SK-N-SH (cell line): ENCODE results near the gene TYROBP. TPM values are rescaled to one million over a fixed set of nuclear protein-coding genes. Genes with fewer than 3 reads are reported as not detected.
"Not testable (repeated sequence)": the region's sequence is repeated elsewhere in the genome, so short reads cannot be mapped to it uniquely, and the experiment has no call there.

Experiments
- CTCF ChIA-PET: fragments of 300-600, 350-600 bp; formaldehyde crosslinking; extraction: SDS; loops from one replicate; lab custom pipeline; 2021; lab: Yijun Ruan, JAX
- POLR2A ChIA-PET: fragments of 350-600 bp; sonication (Branson Sonifier 250); formaldehyde crosslinking; extraction: SDS; loops from one replicate; lab custom pipeline; 2020; ENCODE audit warnings: antibody characterized with exemption, inconsistent platforms; lab: Yijun Ruan, JAX
- DNase-seq: peaks from one replicate; pipeline ENCODE4 v3.0.0; 2012
- H2AFZ ChIP-seq: fragments of 200-600 bp; sonication (generic); 2 replicates; pipeline ENCODE4 v1.8.1; 2016; ENCODE audit warnings: antibody characterized with exemption, mild to moderate bottlenecking, low read depth
- H3F3A ChIP-seq: fragments of 200-600 bp; sonication (generic); replicated peaks from 2 replicates; pipeline ENCODE3; 2016; ENCODE audit warnings: antibody characterized with exemption, mild to moderate bottlenecking; ENCODE audit not compliant: insufficient read depth
- H3K27ac ChIP-seq, 2 experiments: fragments of 200-500 bp in 1 of 2; fragments of 200-600 bp in 1 of 2; sonication (Bioruptor generic) in 1 of 2; sonication (generic), shearing (Covaris generic) in 1 of 2; 2 replicates each; pipeline versions ENCODE4 v1.5.1 to v1.6.1; 2014 to 2016; ENCODE audit warnings: low read depth in 2 of 2, inconsistent platforms in 1 of 2, low read length in 1 of 2, mild to moderate bottlenecking in 1 of 2, mixed read lengths in 1 of 2
- H3K27me3 ChIP-seq: fragments of 200-600 bp; sonication (generic), shearing (Covaris generic); 2 replicates; pipeline ENCODE4 v1.6.1; 2016; ENCODE audit warnings: mixed run types; ENCODE audit not compliant: insufficient read depth
- H3K36me3 ChIP-seq, 2 experiments: fragments of 200-500 bp in 1 of 2; fragments of 200-600 bp in 1 of 2; sonication (Bioruptor generic) in 1 of 2; sonication (generic) in 1 of 2; replicated peaks in 1 of 2; 2 replicates each; pipeline versions ENCODE3 to v1.5.1; 2014 to 2016; ENCODE audit warnings: low read length in 1 of 2, mild to moderate bottlenecking in 1 of 2; ENCODE audit not compliant: insufficient read depth in 2 of 2, control insufficient read depth in 1 of 2
- H3K4me1 ChIP-seq, 2 experiments: fragments of 200-500 bp in 1 of 2; fragments of 200-600 bp in 1 of 2; sonication (Bioruptor generic) in 1 of 2; sonication (generic), shearing (Covaris generic) in 1 of 2; 2 replicates each; pipeline versions ENCODE4 v1.5.1 to v1.6.1; 2014 to 2016; ENCODE audit warnings: low read depth in 1 of 2, low read length in 1 of 2, mixed run types in 1 of 2; ENCODE audit not compliant: insufficient read depth in 2 of 2, control insufficient read depth in 1 of 2
- H3K4me2 ChIP-seq: fragments of 200-600 bp; sonication (generic), shearing (Covaris generic); 2 replicates; pipeline ENCODE4 v1.6.1; 2017; ENCODE audit warnings: mixed run types
- H3K4me3 ChIP-seq, 2 experiments: fragments of 200-500 bp in 1 of 2; fragments of 200-600 bp in 1 of 2; sonication (Bioruptor generic) in 1 of 2; sonication (generic), shearing (Covaris generic) in 1 of 2; 2 replicates each; pipeline versions ENCODE4 v1.5.1 to v1.8.1; 2014 to 2016; ENCODE audit warnings: low read depth in 2 of 2, inconsistent platforms in 1 of 2, low read length in 1 of 2, mild to moderate bottlenecking in 1 of 2, mixed read lengths in 1 of 2, moderate library complexity in 1 of 2
- H3K79me2 ChIP-seq: fragments of 200-600 bp; sonication (generic); 2 replicates; pipeline ENCODE4 v1.8.1; 2017; ENCODE audit warnings: mild to moderate bottlenecking; ENCODE audit not compliant: insufficient read depth
- H3K9ac ChIP-seq: fragments of 200-600 bp; sonication (generic); 2 replicates; pipeline ENCODE4 v1.6.1; 2017; ENCODE audit warnings: mixed run types
- H3K9me2 ChIP-seq: fragments of 200-600 bp; sonication (generic); 2 replicates; pipeline ENCODE4 v1.6.1; 2017; ENCODE audit warnings: mixed run types
- H3K9me3 ChIP-seq: fragments of 200-600 bp; sonication (generic); 2 replicates; pipeline ENCODE4 v1.6.1; 2017; ENCODE audit warnings: mixed run types, mild to moderate bottlenecking, moderate library complexity
- H4K20me1 ChIP-seq: fragments of 200-600 bp; sonication (generic); 2 replicates; pipeline ENCODE4 v1.6.1; 2017; ENCODE audit warnings: mild to moderate bottlenecking, mixed run types; ENCODE audit not compliant: insufficient read depth
- EP300 ChIP-seq, 2 experiments: IDR thresholded peaks; 2 replicates each; pipeline versions ENCODE4 v1.4.0 to v1.6.1; 2012; ENCODE audit warnings: borderline replicate concordance in 1 of 2, low read depth in 1 of 2, low read length in 1 of 2
- GABPA ChIP-seq: IDR thresholded peaks from 2 replicates; pipeline ENCODE4 v1.4.0; 2012; ENCODE audit warnings: low read depth, mild to moderate bottlenecking
- RCOR1 ChIP-seq: fragments of 150-350 bp; IDR thresholded peaks from 2 replicates; pipeline ENCODE4 v1.6.1; 2017; ENCODE audit warnings: antibody characterized with exemption, low read length
- SIN3A ChIP-seq: IDR thresholded peaks from 2 replicates; pipeline ENCODE4 v1.6.1; 2012; ENCODE audit warnings: low read depth, mild to moderate bottlenecking, low read length, moderate library complexity, borderline replicate concordance
- TAF1 ChIP-seq: IDR thresholded peaks from 2 replicates; pipeline ENCODE4 v1.6.1; 2012; ENCODE audit warnings: low read depth, mild to moderate bottlenecking, low read length, moderate library complexity, borderline replicate concordance
- TCF12 ChIP-seq: IDR thresholded peaks from 2 replicates; pipeline ENCODE4 v1.4.0; 2012
- YY1 ChIP-seq: IDR thresholded peaks from 2 replicates; pipeline ENCODE4 v1.4.0; 2012; ENCODE audit warnings: low read depth, mild to moderate bottlenecking
- WGBS: methylation state at CpG from one replicate; pipeline ENCODE4 v1.1.6; 2017; ENCODE audit warnings: low lambda C conversion rate; 5-methylcytosine and 5-hydroxymethylcytosine counted together
- polyA plus RNA-seq, 3 experiments: library from polyadenylated mRNA; depleted of rRNA; stranded (reverse); fragments of >200 nt; gene quantifications; 2 replicates each; pipeline ENCODE4 v1.2.3, GENCODE V29; 2012

TYROBP gene
- polyA plus RNA-seq (2012; rRNA removed): not detected in 2 replicates
- polyA plus RNA-seq (2012; cell fraction: cytosol; rRNA removed): not detected in 2 replicates
- not detected in 2 replicates for polyA plus RNA-seq (2012; cell fraction: nucleus; rRNA removed)

- no peaks in the 10 kb centered on the region; a peak in 2 of 4 replicates for H3K4me1 ChIP-seq
- no peak within 1 kb of the TSS for H3K9ac ChIP-seq
- H4K20me1 ChIP-seq: no peaks in the 10 kb centered on the region
- no peak within 1 kb of the TSS for H3K4me2 ChIP-seq
- H3K79me2 ChIP-seq: no peaks in the 10 kb centered on the region
- TF ChIP-seq SIN3A (no peak), TAF1 (no peak), TCF12 (no peak)
- no peak within 1 kb of the TSS for H2AFZ ChIP-seq
- POLR2A ChIA-PET: no interaction called here
- whole genome bisulfite sequencing: 89% methylated on average over 9 of the region's 9 CpGs
- DNase-seq: no peak
- no peaks in the 10 kb centered on the region for H3K36me3 ChIP-seq
- no peaks in the 10 kb centered on the region for H3F3A ChIP-seq
- no peak within 1 kb of the TSS for H3K27ac ChIP-seq
- H3K4me3 ChIP-seq: no peak within 1 kb of the TSS
- H3K9me3 ChIP-seq: no peaks in the 10 kb centered on the region
- CTCF ChIA-PET: interaction anchor here (0.9 kb wide), 1 partner anchor 23 kb away, joined by 3 read pairs; no protein-coding TSS in a partner anchor
- no peaks in the 10 kb centered on the region for H3K27me3 ChIP-seq
- H3K9me2 ChIP-seq: no peaks in the 10 kb centered on the region
These were observed at the start of gene TYROBP for GRCh38 chr19:35908010-35908441. Gene TYROBP, minus strand, starts transcription at chr19:35908295. Its CDS starts 67 bp downstream, at chr19:35908228.

GRCh38 chr19:35957411-35957810 lies 49.3 kb upstream of the TYROBP start:
- H3K9me3 ChIP-seq, H4K20me1 ChIP-seq, H3K9ac ChIP-seq, H3K9me2 ChIP-seq, H3K4me2 ChIP-seq, DNase-seq, H3F3A ChIP-seq, H3K36me3 ChIP-seq, CTCF ChIA-PET, H2AFZ ChIP-seq, H3K4me1 ChIP-seq, H3K79me2 ChIP-seq, POLR2A ChIA-PET, H3K4me3 ChIP-seq, H3K27ac ChIP-seq: not testable (repeated sequence)
- H3K27me3 ChIP-seq: peaks cover 36% of the 10 kb centered on the region
- 65% methylated on average over 8 of the region's 8 CpGs for WGBS

GRCh38 chr19:35955881-35956634 lies 48.0 kb upstream of the TYROBP start:
- H3K4me2 ChIP-seq: no peak overlapping the region
- H3F3A ChIP-seq: no peaks in the 10 kb centered on the region
- POLR2A ChIA-PET: no interaction called here
- no peak overlapping the region for H3K9ac ChIP-seq
- no peaks in the 10 kb centered on the region for H3K9me2 ChIP-seq
- H3K27ac ChIP-seq: no peak overlapping the region
- H3K36me3 ChIP-seq: no peaks in the 10 kb centered on the region
- WGBS: 39% methylated on average over 6 of the region's 6 CpGs
- H3K4me1 ChIP-seq: no peaks in the 10 kb centered on the region
- TF ChIP-seq RCOR1 (no peak), EP300 (IDR thresholded peaks at IDR 0.05; ENCODE audit: borderline replicate concordance in 1 of 2, low read depth in 1 of 2, low read length in 1 of 2) (no peak), GABPA (no peak), YY1 (no peak)
- no peaks in the 10 kb centered on the region for H3K79me2 ChIP-seq
- no peaks in the 10 kb centered on the region for H4K20me1 ChIP-seq
- CTCF ChIA-PET: interaction anchor here (0.8 to 1.1 kb wide), 2 partner anchors 20 to 72 kb away, joined by 3 read pairs; no protein-coding TSS in a partner anchor
- H2AFZ ChIP-seq: no peak overlapping the region
- H3K4me3 ChIP-seq: no peak overlapping the region
- DNase-seq: no peak
- peaks cover 36% of the 10 kb centered on the region for H3K27me3 ChIP-seq
- no peaks in the 10 kb centered on the region for H3K9me3 ChIP-seq
